ENCODE data around the gene DLK1. TPM values are rescaled to one million over a fixed set of nuclear protein-coding genes. Genes with fewer than 3 reads are reported as not detected.

Gene DLK1
- total and polyA plus RNA-seq, 10 donors = 0.17 to 0.79 (median 0.38) TPM; not detected in 7

- 88 to 97% (median 88%) methylated on average over 5 to 7 of the region's 7 CpGs for WGBS, 5 donors
- intact Hi-C loops (cut with DNase I; ENCODE audit: low total_unique reads) = no loop called here
- no peak overlapping the region for H3K4me3 ChIP-seq
- no peak for TF ChIP-seq CTCF (IDR thresholded peaks at IDR 0.05 in 8 of 11, conservative IDR thresholded peaks at IDR 0.05 in 3 of 11)
- no peaks in the 10 kb centered on the region for H3K4me1 ChIP-seq
- no peak for DNase-seq
- peaks cover 0 to 23% (median 0%) of the 10 kb centered on the region in 7 donors for H3K27me3 ChIP-seq (replicated peaks in 1 of 7)
- H3K36me3 ChIP-seq = no peaks in the 10 kb centered on the region
- no peak overlapping the region for H3K27ac ChIP-seq
- H3K9me3 ChIP-seq = no peaks in the 10 kb centered on the region
These were observed 37.9 kb downstream of the DLK1 start for GRCh38 chr14:100764471-100765115.

- no peak overlapping the region for H3K27ac ChIP-seq
- H3K4me3 ChIP-seq = no peak overlapping the region
- no peaks in the 10 kb centered on the region for H3K36me3 ChIP-seq
- H3K4me1 ChIP-seq = peaks cover 0 to 4% (median 0%) of the 10 kb centered on the region in 6 donors
- H3K9me3 ChIP-seq = no peaks in the 10 kb centered on the region
- no peak for DNase-seq
- 92 to 100% (median 97%) methylated on average over 2 of the region's 2 CpGs for WGBS, 5 donors
- peaks cover 0 to 23% (median 0%) of the 10 kb centered on the region in 7 donors for H3K27me3 ChIP-seq (replicated peaks in 1 of 7)
- intact Hi-C loops (cut with DNase I; ENCODE audit: low total_unique reads) = no loop called here
- no peak for TF ChIP-seq POLR2AphosphoS5 (IDR thresholded peaks at IDR 0.05)
- TF ChIP-seq CTCF (IDR thresholded peaks at IDR 0.05 in 8 of 11, conservative IDR thresholded peaks at IDR 0.05 in 3 of 11) = no peak
- no peak for TF ChIP-seq POLR2A (IDR thresholded peaks at IDR 0.05)
These were observed 38.6 kb downstream of the DLK1 start for GRCh38 chr14:100765296-100765695.

- no peaks in the 10 kb centered on the region for H3K36me3 ChIP-seq
- H3K27ac ChIP-seq = no peak overlapping the region
- WGBS, 5 donors = 87 to 93% (median 91%) methylated on average over 7 of the region's 7 CpGs
- TF ChIP-seq POLR2AphosphoS5 (IDR thresholded peaks at IDR 0.05) (no peak), CTCF (IDR thresholded peaks at IDR 0.05 in 8 of 11, conservative IDR thresholded peaks at IDR 0.05 in 3 of 11) (no peak), POLR2A (IDR thresholded peaks at IDR 0.05) (no peak)
- intact Hi-C loops (cut with DNase I; ENCODE audit: low total_unique reads) = no loop called here
- H3K27me3 ChIP-seq (replicated peaks in 1 of 7) = peaks cover 0 to 23% (median 0%) of the 10 kb centered on the region in 7 donors
- no peak overlapping the region for H3K4me3 ChIP-seq
- H3K9me3 ChIP-seq = peaks cover 0 to 2% (median 0%) of the 10 kb centered on the region in 8 donors
- H3K4me1 ChIP-seq = peaks cover 0 to 11% (median 0%) of the 10 kb centered on the region in 6 donors
- no peak for DNase-seq
These were observed 39.3 kb downstream of the DLK1 start for GRCh38 chr14:100765991-100766390.

GRCh38 chr14:100767003-100767787 lies 40.5 kb downstream of the DLK1 start:
- WGBS, 5 donors = 82 to 89% (median 87%) methylated on average over 15 of the region's 15 CpGs
- H3K36me3 ChIP-seq = no peaks in the 10 kb centered on the region
- H3K4me1 ChIP-seq = peaks cover 0 to 12% (median 0%) of the 10 kb centered on the region in 6 donors
- no peak overlapping the region for H3K4me3 ChIP-seq
- TF ChIP-seq POLR2A (IDR thresholded peaks at IDR 0.05) (no peak), CTCF (IDR thresholded peaks at IDR 0.05 in 8 of 11, conservative IDR thresholded peaks at IDR 0.05 in 3 of 11) (no peak), POLR2AphosphoS5 (IDR thresholded peaks at IDR 0.05) (no peak)
- no peak overlapping the region for H3K27ac ChIP-seq
- no peak for DNase-seq
- H3K27me3 ChIP-seq (replicated peaks in 1 of 7) = peaks cover 0 to 23% (median 0%) of the 10 kb centered on the region in 7 donors
- intact Hi-C loops (cut with DNase I; ENCODE audit: low total_unique reads) = no loop called here
- H3K9me3 ChIP-seq = peaks cover 0 to 4% (median 0%) of the 10 kb centered on the region in 8 donors

Data from spleen (tissue), 11 donors.